Calu3 (cell line): ENCODE results near the gene SLC6A12. TPM values are rescaled to one million over a fixed set of nuclear protein-coding genes. Genes with fewer than 3 reads are reported as not detected.

Source experiments
- BruUV-seq: library from RNA; stranded (reverse); fragments of 400-500 nt; replicated peaks from 2 replicates; lab custom pipeline; 2021; lab: Mats Ljungman, UMichigan
- CTCF ChIA-PET: fragments of 300-600 bp; sonication (Branson Sonifier 250); formaldehyde crosslinking; loops from one replicate; lab custom pipeline; 2022; ENCODE audit warnings: antibody characterized with exemption; lab: Charles Lee
- DNase-seq: peaks from one replicate; pipeline ENCODE4 v3.0.0; 2022
- H3K27ac Mint-ChIP-seq: one replicate; pipeline ENCODE4 v1.8.0; 2022; ENCODE audit warnings: mixed read lengths; ENCODE audit not compliant: unreplicated experiment
- H3K27me3 Mint-ChIP-seq: one replicate; pipeline ENCODE4 v1.8.0; 2022; ENCODE audit warnings: mixed read lengths; ENCODE audit not compliant: unreplicated experiment
- H3K36me3 Mint-ChIP-seq: one replicate; pipeline ENCODE4 v1.8.0; 2022; ENCODE audit warnings: mild to moderate bottlenecking, moderate library complexity, mixed read lengths; ENCODE audit not compliant: insufficient read depth, unreplicated experiment
- H3K4me1 Mint-ChIP-seq: one replicate; pipeline ENCODE4 v1.8.0; 2022; ENCODE audit warnings: mild to moderate bottlenecking, low read depth, mixed read lengths; ENCODE audit not compliant: unreplicated experiment
- H3K4me3 Mint-ChIP-seq: one replicate; pipeline ENCODE4 v1.8.0; 2022; ENCODE audit warnings: mild to moderate bottlenecking, low read depth, moderate library complexity, mixed read lengths; ENCODE audit not compliant: unreplicated experiment
- H3K9me3 Mint-ChIP-seq: one replicate; pipeline ENCODE4 v1.8.0; 2022; ENCODE audit warnings: low read depth, mixed read lengths; ENCODE audit not compliant: unreplicated experiment
- intact Hi-C: fragments of 100-400 bp; cut with micrococcal nuclease; formaldehyde crosslinking; loops from one replicate; pipeline ENCODE4 v1.10.0; 2022; ENCODE audit not compliant: unreplicated experiment
- total RNA-seq: library from RNA; stranded (reverse); gene quantifications from 2 replicates; pipeline ENCODE4 v1.2.3, GENCODE V29; 2022
- TF ChIP-seq, protein P1 (sequence below): fragments of 200-600 bp; IDR thresholded peaks from one replicate; pipeline ENCODE4 v1.8.0; 2022; ENCODE audit warnings: antibody characterized with exemption; ENCODE audit not compliant: unreplicated experiment

SLC6A12 gene
- total RNA-seq, 1 experiment from 2014 or later, result 0.90 TPM

DNA sequence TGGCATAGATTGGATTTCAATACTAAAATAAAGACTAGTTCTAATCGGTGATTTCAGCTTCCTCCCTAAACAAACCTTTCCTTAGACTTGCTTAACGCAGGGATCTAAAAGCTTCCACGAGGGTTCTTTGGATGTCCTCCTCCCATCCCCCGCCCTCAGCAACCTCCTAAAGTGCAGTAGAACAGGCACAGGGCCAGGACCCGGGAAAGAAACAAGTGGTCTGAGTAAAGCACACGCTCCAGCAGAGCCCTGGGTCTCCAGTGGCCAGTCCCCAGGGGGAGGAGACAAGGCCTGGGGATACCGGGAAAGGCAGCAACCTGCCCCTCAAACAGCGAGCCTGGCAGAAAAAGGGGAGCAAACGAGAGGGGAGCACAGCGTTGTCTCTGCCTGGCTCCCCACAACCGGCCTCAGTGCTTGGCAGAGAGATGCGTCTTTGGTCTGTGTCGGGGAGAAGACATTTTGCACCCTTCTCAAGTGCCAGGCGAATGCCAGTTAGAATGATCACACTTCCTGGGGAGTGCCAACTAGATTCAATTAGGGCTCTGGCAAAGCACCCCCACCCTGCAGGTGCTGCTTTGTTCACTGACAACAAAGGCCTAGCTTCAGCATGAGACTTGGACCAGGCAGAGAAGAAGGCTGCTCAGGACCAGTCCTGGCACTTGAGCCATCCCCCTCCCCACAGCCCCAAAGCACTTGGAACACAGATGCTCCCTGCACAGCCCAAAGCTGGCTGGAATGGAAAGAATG, 17.1 kb upstream of the SLC6A12 start:
- H3K27ac Mint-ChIP-seq, result no peak overlapping the region
- TF ChIP-seq, protein P1, sequence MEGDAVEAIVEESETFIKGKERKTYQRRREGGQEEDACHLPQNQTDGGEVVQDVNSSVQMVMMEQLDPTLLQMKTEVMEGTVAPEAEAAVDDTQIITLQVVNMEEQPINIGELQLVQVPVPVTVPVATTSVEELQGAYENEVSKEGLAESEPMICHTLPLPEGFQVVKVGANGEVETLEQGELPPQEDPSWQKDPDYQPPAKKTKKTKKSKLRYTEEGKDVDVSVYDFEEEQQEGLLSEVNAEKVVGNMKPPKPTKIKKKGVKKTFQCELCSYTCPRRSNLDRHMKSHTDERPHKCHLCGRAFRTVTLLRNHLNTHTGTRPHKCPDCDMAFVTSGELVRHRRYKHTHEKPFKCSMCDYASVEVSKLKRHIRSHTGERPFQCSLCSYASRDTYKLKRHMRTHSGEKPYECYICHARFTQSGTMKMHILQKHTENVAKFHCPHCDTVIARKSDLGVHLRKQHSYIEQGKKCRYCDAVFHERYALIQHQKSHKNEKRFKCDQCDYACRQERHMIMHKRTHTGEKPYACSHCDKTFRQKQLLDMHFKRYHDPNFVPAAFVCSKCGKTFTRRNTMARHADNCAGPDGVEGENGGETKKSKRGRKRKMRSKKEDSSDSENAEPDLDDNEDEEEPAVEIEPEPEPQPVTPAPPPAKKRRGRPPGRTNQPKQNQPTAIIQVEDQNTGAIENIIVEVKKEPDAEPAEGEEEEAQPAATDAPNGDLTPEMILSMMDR, result no peak
- intact Hi-C loops, result no loop called here
- no peak for DNase-seq
- peaks cover 46% of the 10 kb centered on the region for H3K27me3 Mint-ChIP-seq
- no TSS peak for BruUV-seq
- H3K36me3 Mint-ChIP-seq, result no peaks in the 10 kb centered on the region
- H3K9me3 Mint-ChIP-seq, result peaks cover 3% of the 10 kb centered on the region
- CTCF ChIA-PET, result interaction anchor here (1.2 kb wide), 1 partner anchor 21 kb away, joined by 3 read pairs; no protein-coding TSS in a partner anchor
- no peaks in the 10 kb centered on the region for H3K4me1 Mint-ChIP-seq
- H3K4me3 Mint-ChIP-seq, result no peak overlapping the region

DNA sequence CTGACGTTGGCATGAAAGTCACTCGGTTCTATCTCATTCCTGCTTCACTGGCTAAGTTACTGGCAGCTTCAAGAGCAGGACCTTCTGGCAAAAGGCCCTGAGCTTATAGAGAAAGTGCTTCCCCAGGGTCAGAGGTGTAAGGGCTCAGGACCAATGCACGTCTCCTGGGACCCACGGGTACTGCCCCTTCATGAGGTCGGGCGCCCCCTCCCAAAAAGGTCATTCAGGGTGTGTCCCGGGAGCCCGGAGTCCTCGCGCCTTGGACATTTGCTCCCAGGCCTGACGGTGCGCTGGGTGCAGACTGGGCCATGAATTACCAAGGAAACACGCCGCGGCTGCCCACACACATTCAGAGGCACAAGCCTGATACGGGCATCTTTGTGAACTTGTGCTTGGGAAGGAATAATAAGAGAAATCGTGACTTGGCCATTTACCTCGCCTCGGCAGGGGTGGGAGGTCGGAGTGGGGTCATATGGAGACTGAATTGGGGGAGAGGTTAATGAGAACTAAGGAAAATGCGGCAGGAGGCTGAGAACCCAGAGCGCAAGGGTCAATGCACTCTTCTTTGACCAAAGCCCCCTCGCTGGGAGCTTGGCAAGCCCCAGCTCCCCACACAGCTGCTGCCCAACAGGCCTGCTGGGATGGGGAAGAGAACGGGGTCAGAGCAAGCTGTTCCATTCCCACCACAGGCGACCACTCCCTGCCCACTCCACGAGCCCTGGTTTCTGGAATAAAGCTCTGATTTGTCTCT, 15.7 kb upstream of the SLC6A12 start:
- TF ChIP-seq, protein P1, result no peak
- no peaks in the 10 kb centered on the region for H3K4me1 Mint-ChIP-seq
- CTCF ChIA-PET, result interaction anchor here (1.2 kb wide), 1 partner anchor 19 kb away, joined by 3 read pairs; no protein-coding TSS in a partner anchor
- H3K9me3 Mint-ChIP-seq, result no peaks in the 10 kb centered on the region
- H3K27ac Mint-ChIP-seq, result no peak overlapping the region
- peaks cover 47% of the 10 kb centered on the region for H3K27me3 Mint-ChIP-seq
- DNase-seq, result no peak
- BruUV-seq, result no TSS peak
- no peaks in the 10 kb centered on the region for H3K36me3 Mint-ChIP-seq
- no peak overlapping the region for H3K4me3 Mint-ChIP-seq
- intact Hi-C loops, result no loop called here

DNA sequence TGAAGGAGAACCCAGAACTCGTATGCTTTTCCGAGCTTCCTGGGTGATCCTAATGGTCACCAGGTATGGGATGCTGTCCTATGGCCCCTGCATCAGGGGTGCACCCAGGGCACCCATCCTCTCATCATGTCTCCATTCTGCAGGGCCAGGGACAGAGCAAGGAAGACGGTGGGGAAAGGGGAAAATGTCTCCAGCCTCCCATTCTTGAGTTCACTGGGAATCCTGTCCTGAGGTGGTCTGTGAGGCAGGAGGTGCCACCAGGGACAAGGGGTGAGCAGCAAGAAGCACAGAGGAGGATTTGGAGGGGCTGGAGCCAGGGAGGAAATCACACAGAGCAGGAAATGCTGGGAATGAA, 14.9 kb upstream of the SLC6A12 start:
- Mint-ChIP-seq H3K36me3 (no peaks in the 10 kb centered on the region), H3K4me3 (no peak overlapping the region), H3K27me3 (peaks cover 47% of the 10 kb centered on the region), H3K4me1 (no peaks in the 10 kb centered on the region), H3K9me3 (no peaks in the 10 kb centered on the region), H3K27ac (no peak overlapping the region)
- no TSS peak for BruUV-seq
- no peak for DNase-seq
- CTCF ChIA-PET, result no interaction called here
- TF ChIP-seq, protein P1, result no peak
- intact Hi-C loops, result no loop called here

DNA sequence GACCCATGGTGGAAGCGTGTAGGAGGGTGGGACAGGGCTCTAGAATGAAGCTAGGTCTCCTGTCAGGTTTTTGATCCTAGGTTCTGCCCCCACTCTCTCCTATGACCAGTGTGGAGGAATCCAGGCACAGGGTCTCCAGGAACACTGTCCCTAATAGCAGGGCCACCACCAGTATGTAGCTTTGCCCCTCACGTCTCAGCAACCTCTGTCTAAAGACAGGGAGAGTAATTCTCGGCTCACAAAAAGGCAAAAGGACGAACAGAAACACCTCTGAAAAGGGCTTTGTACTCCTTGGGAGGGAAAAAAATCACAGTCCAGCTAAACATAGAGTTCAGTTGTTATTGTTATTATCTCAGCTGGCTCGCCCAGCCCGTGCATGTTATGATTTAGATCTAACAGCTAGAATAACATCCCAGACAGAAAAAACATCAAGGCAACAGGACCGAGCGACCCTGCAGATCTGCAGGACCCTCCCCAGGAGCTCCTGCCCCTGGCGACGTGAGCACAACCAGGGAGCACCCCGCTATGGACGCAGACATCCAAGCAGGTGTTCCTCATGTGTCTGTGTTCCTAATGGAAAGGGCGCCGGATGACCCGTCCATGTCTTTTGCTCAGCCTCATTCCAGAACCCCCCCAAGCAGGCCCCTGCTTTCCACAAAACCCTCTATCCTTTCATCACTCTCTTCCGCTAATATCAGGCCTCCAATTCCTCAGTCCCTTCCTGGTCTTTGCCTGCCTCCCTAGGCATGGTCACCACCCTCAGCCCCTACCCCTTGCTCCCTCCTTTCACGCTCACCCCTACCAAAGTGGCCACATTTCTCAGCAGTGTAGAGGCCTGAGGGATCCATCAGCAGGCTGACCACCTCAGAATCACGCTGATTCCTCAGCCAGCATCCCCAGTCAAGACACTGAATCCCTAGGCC, 14.2 kb upstream of the SLC6A12 start:
- no TSS peak for BruUV-seq
- intact Hi-C loops, result no loop called here
- TF ChIP-seq, protein P1, result no peak
- CTCF ChIA-PET, result no interaction called here
- Mint-ChIP-seq H3K4me1 (no peaks in the 10 kb centered on the region), H3K27me3 (peaks cover 52% of the 10 kb centered on the region), H3K36me3 (no peaks in the 10 kb centered on the region), H3K27ac (no peak overlapping the region), H3K4me3 (no peak overlapping the region), H3K9me3 (no peaks in the 10 kb centered on the region)
- no peak for DNase-seq
